Measurements from ENCODE around the gene GTF2IRD1. TPM values are rescaled to one million over a fixed set of nuclear protein-coding genes. Genes with fewer than 3 reads are reported as not detected.

The GTF2IRD1 gene
- total RNA-seq, 1 experiment from 2014 or later = 9.9 TPM

Other genes starting within 250 kb of the GTF2IRD1 start
- 0.92 TPM in 1 of 2 replicates, not detected in the other for gene LAT2, start 243.9 kb upstream of the GTF2IRD1 start, total RNA-seq (2014; rRNA removed; shearing (Covaris generic))
- 58.6 and 77.1 TPM in 2 replicates for gene RFC2, start 199.5 kb upstream of the GTF2IRD1 start, total RNA-seq (2014; rRNA removed; shearing (Covaris generic))
- gene CLIP2, start 164.5 kb upstream of the GTF2IRD1 start, total RNA-seq (2014; rRNA removed; shearing (Covaris generic)) = 18.3 and 18.8 TPM in 2 replicates
- 78.9 and 113 TPM in 2 replicates for gene GTF2I, start 203.8 kb downstream of the GTF2IRD1 start, total RNA-seq (2014; rRNA removed; shearing (Covaris generic))

All from SJSA1 (cell line).